Astrocyte (in vitro differentiated cells and primary cell): Measurements from ENCODE around the gene DCST2.

ENCODE experiments used
- CTCF ChIP-seq: IDR thresholded peaks from 2 replicates; pipeline ENCODE4 v1.5.1; 2011; ENCODE audit warnings: low read depth, mild to moderate bottlenecking, inconsistent platforms, low read length, moderate library complexity; ENCODE audit not compliant: insufficient read depth
- EZH2 ChIP-seq: IDR thresholded peaks from 2 replicates; pipeline ENCODE4 v1.6.1; 2012; ENCODE audit warnings: mild to moderate bottlenecking, low read length, inconsistent platforms; ENCODE audit not compliant: insufficient read depth

DNA sequence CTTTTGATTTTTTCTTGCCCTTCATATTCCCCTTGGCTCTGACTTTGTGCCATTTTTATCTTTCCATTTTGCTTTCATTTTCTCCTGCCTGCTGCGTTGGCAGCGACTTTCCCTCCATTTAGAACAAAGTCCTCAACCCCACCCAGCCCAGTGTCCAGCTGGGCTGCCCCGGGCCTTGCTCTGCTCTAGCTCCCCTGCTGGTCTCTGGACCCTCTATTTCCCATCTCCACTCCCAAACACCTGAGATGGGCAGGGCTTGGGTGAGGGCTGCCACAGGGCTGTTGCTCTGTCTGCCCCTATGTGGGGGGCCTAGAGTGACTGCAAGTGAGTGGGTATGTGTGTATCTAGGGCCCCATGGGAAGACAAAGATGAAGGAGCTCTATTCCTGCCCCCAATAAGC lies 10.2 kb upstream of the DCST2 start:
- TF ChIP-seq CTCF (no peak), EZH2 (no peak)
